GM12891 (cell line): Measurements from ENCODE around the gene MAP7D3.

ENCODE experiments used
- PAX5 ChIP-seq: IDR thresholded peaks from 2 replicates; pipeline ENCODE4 v1.6.1; 2011; ENCODE audit warnings: low read length, moderate library complexity, mild to moderate bottlenecking; ENCODE audit not compliant: insufficient read depth, severe bottlenecking
- POLR2A ChIP-seq: IDR thresholded peaks from 2 replicates; pipeline ENCODE4 v1.6.1; 2011; ENCODE audit warnings: low read depth, low read length, control low read depth
- POLR2AphosphoS5 ChIP-seq: IDR thresholded peaks from 2 replicates; pipeline ENCODE4 v1.6.1; 2011; ENCODE audit warnings: low read depth, low read length, control low read depth
- TAF1 ChIP-seq: IDR thresholded peaks from 2 replicates; pipeline ENCODE4 v1.6.1; 2011; ENCODE audit warnings: low read depth, low read length, control low read depth

DNA sequence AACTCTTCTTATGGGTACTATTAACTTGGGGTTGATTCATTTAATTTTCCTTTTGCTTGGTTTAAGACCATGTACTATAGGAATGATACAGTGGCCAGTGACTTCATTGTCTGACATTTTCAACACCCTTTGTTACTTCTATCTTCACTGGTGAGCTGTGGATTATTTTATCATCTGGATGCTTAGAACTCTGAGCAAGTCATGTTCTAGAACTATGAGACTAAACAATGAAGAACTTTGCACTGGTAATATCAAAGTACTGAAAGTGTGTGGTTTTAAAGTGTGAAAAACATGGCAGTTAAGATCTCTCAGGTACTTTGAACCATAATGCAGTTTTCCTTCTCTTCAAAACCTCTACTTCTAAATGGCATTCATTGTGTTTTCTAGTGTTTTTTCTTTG is 47.8 kb downstream of the MAP7D3 start:
- TF ChIP-seq POLR2AphosphoS5, result no peak
- TF ChIP-seq POLR2A, result no peak
- TF ChIP-seq PAX5, result no peak
- no peak for TF ChIP-seq TAF1
